HAP-1 (cell line): Measurements from ENCODE around the gene CACNA1A.
A peak's percentile ranks its signal among the peaks of the same experiment; 100 is the strongest.
"Not testable (repeated sequence)": the region's sequence is repeated elsewhere in the genome, so short reads cannot be mapped to it uniquely, and the experiment has no call there.

Experiments used
- DNase-seq, 2 experiments: peaks; one replicate each; pipeline ENCODE4 v3.0.0-alpha.2; 2016 to 2020; ENCODE audit warnings: low spot score in 2 of 2
- H3K27me3 ChIP-seq: fragments of 250-450 bp; sonication (Bioruptor Pico); 2 replicates; pipeline ENCODE4 v1.5.1; 2020; ENCODE audit warnings: low read depth, mild to moderate bottlenecking, moderate library complexity
- H3K36me3 ChIP-seq: fragments of 250-450 bp; sonication (Bioruptor Pico); replicated peaks from 2 replicates; pipeline ENCODE4 v1.5.1; 2020; ENCODE audit warnings: mild to moderate bottlenecking
- H3K4me1 ChIP-seq: fragments of 250-450 bp; sonication (Bioruptor Pico); 2 replicates; pipeline ENCODE4 v1.5.1; 2020; ENCODE audit warnings: mild to moderate bottlenecking
- H3K4me3 ChIP-seq: fragments of 250-450 bp; sonication (Bioruptor Pico); 2 replicates; pipeline ENCODE4 v1.5.1; 2020; ENCODE audit warnings: mild to moderate bottlenecking, moderate library complexity
- H3K9me3 ChIP-seq: fragments of 250-450 bp; sonication (Bioruptor Pico); 2 replicates; pipeline ENCODE4 v1.5.1; 2020; ENCODE audit warnings: mild to moderate bottlenecking, moderate library complexity
- in situ Hi-C: fragments of 300-500 bp; cut with MboI; formaldehyde crosslinking; loops from 3 replicates; pipeline ENCODE4 v1.14.3; 2020; ENCODE audit warnings: low sequenced_read_pairs, inconsistent platforms, mixed read lengths

The CACNA1A gene

DNA sequence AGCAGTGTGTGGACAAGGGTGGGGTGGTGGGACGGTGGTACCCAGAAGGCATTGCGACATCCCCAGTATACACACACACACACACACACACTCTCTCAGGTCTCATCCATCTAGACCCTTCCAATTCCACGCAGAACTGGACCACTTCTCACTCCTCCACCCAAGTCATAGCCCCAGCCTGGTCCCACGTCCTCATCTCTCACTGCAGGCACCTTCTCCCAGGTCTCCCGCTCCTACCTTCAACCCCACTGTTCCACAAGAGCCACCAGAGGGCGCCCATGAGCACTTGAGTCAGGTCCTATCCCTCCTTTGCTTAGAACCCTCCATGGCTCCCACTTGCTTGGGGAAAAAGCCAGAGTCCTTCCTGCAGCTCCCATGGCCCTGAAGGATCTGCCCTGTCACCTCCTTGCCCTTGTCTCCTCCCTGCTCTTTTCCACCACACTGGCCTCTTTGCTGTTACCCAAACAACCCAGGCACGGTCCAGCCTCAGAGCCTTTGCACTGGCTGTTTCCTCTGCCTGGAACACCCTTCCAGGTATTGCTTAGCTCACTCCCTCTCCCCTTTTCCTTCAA is 293.4 kb downstream of the CACNA1A start:
- DNase-seq = peak; percentile 10 to 77
- in situ Hi-C loops = no loop called here
- Histone ChIP-seq H3K27me3 (no peaks in the 10 kb centered on the region), H3K9me3 (no peaks in the 10 kb centered on the region), H3K4me3 (no peak overlapping the region), H3K36me3 (no peaks in the 10 kb centered on the region), H3K4me1 (no peaks in the 10 kb centered on the region)

DNA sequence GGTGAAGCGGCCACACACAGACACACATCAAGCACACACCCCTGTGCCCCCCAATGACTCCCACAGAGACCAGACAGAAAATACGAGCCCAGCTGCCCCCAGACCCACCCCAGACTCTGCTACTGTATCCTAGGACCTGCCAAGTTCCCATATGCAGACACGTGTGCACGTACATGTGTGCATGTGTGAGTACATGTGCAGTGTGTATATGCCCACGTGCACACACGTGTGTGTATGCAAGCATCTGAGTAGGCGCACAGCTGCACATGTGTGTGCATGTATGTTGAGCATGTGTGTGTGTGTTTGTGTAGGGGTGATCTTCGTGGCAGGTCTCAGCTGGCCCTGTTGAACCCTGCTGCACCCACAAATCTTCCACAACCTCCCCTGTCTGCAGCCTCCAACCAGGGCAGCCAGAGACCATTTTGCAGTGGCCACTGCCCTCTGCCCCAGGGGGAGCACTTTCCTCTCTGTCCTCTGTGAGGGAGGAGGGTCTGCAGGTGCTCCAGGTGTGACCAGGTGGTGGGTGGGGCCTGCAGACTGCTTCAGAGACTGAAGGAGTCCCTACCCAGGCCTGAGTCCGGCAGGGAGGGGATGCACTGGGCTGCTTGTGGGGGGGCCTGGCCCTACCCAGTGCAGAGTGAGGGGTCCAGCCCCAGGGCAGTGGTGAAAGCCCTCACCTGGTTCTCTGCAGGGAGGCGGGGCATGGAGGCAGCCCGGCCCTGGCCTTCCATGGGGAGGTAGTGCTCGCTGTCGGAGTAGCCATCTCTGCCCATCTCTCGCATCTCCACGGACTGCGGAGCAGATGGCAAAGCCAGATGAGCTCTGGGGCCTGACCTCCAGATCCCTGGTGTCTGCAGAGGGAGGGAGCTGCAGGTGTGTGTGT is 294.6 kb downstream of the CACNA1A start:
- no peak for DNase-seq
- Histone ChIP-seq H3K9me3 (no peaks in the 10 kb centered on the region), H3K27me3 (no peaks in the 10 kb centered on the region), H3K36me3 (no peaks in the 10 kb centered on the region), H3K4me3 (no peak overlapping the region), H3K4me1 (no peaks in the 10 kb centered on the region)
- in situ Hi-C loops = no loop called here

DNA sequence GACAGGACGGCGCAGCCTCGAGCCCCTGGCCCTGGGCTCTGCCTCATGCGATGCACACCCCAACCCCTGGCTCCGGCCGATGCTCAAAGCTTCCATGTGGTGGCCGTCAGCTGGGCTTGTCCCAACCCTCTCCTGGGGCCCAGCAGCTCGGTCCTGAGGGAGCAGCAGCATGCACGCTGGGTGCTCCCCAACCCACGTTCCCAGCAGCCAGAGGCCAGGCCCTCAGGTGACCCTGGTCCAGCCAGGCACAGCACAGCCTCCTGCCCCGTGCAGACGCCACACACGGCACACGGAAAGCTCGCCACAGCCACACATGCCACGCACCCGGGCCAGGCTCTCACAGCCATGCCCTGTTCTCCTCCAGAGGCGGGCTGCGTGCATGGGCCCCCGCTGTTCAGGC is 295.3 kb downstream of the CACNA1A start:
- in situ Hi-C loops = no loop called here
- H3K9me3 ChIP-seq = no peaks in the 10 kb centered on the region
- no peak overlapping the region for H3K4me3 ChIP-seq
- DNase-seq = no peak
- no peaks in the 10 kb centered on the region for H3K36me3 ChIP-seq
- H3K4me1 ChIP-seq = no peaks in the 10 kb centered on the region
- H3K27me3 ChIP-seq = no peaks in the 10 kb centered on the region

DNA sequence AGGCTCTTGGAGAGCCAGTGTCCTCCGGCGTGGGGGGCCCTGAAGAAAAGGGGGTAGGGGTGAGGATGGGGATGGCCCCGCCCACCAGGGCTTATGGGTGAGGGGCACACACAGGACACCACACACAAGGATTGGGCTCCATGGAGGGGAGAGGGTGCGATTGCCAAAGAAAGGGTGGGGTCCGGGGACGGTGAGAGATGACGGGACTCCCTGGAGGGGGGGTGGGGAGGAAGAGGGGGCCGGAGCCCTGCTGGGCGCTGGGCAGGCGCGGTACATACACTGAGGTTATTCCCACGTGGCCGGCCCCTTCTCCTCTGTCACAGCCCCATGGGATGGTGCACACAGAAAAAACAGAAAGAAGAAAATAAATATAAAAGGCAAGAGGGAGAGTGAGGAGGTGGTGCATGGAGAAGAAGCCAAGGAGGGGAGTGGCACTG is 295.9 kb downstream of the CACNA1A start:
- Histone ChIP-seq H3K9me3 (no peaks in the 10 kb centered on the region), H3K36me3 (no peaks in the 10 kb centered on the region), H3K27me3 (no peaks in the 10 kb centered on the region), H3K4me1 (no peaks in the 10 kb centered on the region), H3K4me3 (no peak overlapping the region)
- no peak for DNase-seq
- in situ Hi-C loops = no loop called here

DNA sequence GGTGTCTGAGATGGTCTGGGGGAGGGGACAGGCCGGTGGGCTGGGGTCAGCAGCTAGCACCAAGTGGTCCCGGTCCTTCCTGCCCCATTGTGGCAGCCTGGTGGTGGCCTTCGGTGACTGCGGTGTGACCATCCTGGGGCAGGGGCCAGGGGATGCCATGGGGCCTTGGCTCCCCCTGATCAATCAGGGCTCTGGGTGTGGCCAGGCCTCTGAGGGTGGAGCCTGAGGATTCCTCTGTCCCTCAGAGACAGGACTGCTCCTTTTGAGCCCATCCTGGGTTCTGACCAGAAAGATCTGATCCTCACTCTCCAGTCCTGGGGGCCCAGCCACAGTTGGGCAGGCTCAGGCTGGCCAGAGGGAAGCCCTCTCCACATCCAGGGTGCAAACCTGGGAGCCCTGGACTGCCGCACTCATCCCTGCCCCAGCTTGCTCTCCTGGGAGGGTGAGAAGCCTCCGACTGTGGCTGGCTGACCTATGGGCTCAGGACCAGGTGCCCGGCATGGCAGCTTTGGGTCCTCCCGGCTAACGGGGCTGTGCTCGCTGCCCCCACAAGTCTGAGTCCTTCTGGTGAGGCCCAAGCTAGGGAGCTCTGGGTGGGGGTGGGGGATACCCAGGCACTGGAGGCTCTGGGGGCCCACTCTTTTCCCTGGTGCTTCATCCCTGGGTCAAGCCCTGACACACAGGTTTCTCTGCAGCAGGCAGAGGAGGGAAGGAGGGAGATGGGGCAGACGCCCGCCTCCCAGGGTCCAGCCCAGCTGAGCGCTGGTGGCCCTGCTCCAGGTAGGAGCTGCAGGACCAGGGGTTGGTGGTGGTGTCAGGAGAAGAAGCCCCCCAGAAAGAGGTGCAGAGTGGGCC is 296.6 kb downstream of the CACNA1A start:
- DNase-seq = no peak
- H3K4me3 ChIP-seq = no peak overlapping the region
- no peaks in the 10 kb centered on the region for H3K4me1 ChIP-seq
- no peaks in the 10 kb centered on the region for H3K9me3 ChIP-seq
- no peaks in the 10 kb centered on the region for H3K27me3 ChIP-seq
- in situ Hi-C loops = no loop called here
- no peaks in the 10 kb centered on the region for H3K36me3 ChIP-seq

DNA sequence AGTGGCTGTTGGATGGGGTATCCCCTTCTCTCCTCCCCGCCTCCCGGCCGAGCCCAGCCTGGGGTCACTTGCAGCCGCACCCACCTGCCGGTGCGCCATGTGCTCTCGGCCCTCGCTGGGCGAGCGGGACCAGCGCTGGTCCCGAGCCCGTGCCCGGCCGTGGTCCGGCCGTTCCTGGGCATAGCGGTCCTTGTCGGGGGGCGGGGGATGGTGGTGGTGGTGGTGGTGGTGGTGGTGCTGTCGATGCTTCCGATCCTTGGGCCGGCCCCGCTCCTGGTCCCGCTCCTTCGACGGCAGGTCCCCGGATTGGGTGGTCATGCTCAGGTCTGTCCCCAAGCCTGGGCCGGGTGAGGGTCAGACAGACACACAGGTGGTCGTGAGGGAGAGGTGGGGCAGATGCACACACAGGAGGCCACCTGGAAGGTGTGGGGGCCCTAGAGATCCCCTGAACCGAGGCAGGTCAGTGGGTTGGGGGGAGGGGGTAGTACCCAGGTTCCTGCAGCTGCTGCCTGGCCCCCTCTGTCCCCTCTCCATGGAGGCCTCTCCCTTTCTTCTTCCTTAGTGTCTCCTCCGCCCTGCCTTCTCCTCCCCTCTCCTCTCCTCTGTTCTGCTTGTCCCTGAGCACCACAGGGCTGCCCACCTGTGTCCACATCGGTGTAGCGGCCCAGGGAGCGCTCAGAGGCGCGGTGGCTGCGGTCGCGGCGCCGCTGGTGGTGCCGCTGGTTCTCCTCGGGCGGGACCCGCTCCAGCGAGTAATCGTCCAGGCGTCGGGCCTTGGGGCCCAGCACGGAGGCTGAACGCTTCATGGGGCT is 297.4 kb downstream of the CACNA1A start:
- Histone ChIP-seq H3K4me1 (no peaks in the 10 kb centered on the region), H3K27me3 (no peaks in the 10 kb centered on the region), H3K36me3 (no peaks in the 10 kb centered on the region), H3K9me3 (no peaks in the 10 kb centered on the region), H3K4me3 (no peak overlapping the region)
- no peak for DNase-seq
- in situ Hi-C loops = no loop called here

DNA sequence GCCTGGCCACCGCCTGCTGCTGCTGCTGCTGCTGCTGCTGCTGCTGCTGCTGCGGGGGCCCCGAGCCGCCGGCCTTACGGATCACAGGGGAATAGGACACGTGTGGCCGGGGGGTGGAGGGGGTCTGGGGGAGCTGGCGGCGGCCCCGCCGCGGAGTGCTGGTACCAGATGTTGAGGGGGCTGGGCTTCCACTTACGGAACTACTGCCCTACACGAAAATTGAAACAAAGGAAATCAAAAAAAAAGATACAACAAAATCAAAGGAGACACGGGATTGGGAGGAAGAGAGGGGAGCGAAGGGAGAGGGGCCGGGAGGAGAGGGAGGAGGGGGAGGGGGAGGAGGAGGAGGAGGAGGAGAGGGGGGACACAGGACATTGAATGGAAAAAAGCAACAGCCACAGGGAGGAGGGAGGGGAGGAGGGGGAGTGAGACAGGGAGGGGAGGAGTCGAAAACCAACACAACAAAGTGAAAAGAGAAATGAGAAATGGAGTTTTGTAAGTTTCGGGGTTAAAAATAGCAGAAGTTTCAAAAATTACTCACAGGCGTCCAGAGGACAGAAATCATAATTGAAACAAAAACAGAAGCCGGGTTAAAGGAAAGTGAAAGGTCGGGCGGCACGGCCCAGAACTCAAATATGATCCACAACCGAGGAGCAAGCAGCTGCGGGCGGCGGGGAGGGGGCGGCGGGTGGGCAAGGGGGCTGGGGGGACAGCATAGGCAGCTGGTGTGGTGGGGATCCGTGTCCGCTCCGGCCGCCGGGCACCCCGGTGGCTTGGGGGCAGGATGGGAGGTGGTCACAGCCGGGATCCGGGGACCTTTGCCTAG is 298.2 kb downstream of the CACNA1A start:
- no peaks in the 10 kb centered on the region for H3K9me3 ChIP-seq
- H3K27me3 ChIP-seq = no peaks in the 10 kb centered on the region
- H3K36me3 ChIP-seq = no peaks in the 10 kb centered on the region
- H3K4me1 ChIP-seq = no peaks in the 10 kb centered on the region
- DNase-seq = no peak
- in situ Hi-C loops = no loop called here
- no peak overlapping the region for H3K4me3 ChIP-seq

DNA sequence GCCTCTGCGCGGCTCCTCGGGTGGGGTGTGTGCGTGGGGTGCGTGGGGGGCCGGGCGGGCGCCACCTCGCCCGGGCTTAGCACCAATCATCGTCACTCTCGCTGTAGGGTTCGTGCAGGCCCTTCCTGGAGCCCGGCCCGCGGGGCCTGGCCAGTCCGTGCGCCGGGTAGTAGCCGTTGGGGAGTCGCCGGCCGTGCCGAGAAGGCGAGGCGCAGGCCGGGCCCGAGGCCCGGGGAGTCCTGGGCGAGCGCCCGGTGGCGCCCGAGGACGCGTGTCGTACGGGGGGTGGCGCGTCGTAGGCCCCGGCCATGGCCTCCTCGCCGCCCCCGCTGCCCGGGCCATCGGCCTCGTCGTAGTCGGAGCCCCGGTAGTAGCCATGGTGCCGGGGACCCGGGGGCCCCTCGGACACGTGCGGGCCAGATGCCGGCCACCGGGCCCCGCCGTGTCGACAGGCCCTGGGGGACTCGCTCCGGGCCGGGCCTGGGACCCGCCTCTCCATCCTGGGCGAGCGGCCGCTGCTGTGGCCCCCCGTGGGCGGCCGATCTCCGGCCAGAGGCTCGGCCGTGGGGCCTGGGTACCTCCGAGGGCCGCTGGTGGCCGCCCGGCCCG is 298.9 kb downstream of the CACNA1A start:
- in situ Hi-C loops = no loop called here
- no peaks in the 10 kb centered on the region for H3K27me3 ChIP-seq
- no peak for DNase-seq
- H3K4me1 ChIP-seq = no peaks in the 10 kb centered on the region
- H3K36me3 ChIP-seq = no peaks in the 10 kb centered on the region
- H3K9me3 ChIP-seq = no peaks in the 10 kb centered on the region
- H3K4me3 ChIP-seq = no peak overlapping the region

DNA sequence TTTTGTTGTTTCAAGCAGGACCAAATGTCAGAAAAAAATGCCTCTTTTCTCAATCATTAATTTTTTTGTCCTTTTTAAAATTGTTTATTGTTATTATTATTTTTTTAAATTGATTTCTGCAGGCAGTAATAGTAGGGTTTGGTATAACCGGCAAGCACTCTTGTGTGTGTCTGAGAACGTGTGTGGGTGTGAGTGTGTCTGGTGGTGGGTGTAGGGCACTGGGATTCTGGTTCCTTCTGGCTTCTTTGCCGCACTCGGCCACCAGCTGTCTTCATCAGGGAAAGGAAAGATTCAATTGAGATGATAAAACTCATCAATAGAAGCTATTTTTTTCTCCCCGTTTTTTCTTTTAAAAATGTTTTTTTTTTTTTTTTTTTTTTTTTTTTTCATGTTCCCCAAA is 299.7 kb downstream of the CACNA1A start:
- Histone ChIP-seq H3K9me3 (no peaks in the 10 kb centered on the region), H3K4me3 (no peak overlapping the region), H3K27me3 (no peaks in the 10 kb centered on the region), H3K4me1 (no peaks in the 10 kb centered on the region), H3K36me3 (no peaks in the 10 kb centered on the region)
- in situ Hi-C loops = no loop called here
- no peak for DNase-seq

DNA sequence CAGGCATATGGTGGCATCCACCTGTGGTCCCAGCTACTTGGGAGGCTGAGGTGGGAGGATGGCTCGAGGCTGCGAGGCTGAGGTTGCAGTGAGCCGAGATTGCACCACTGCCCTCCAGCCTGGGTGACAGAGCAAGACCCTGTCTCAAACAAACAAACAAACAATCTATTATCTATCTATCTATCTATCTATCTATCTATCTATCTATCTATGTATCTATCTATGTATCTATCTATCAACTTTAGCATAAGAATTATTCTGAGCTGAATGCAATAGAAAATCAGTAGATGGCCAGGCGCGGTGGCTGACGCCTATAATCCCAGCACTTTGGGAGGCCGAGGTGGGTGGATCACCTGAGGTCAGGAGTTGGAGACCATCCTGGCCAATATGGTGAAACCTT is 304.2 kb downstream of the CACNA1A start:
- H3K9me3 ChIP-seq, H3K4me1 ChIP-seq, H3K36me3 ChIP-seq, H3K4me3 ChIP-seq, DNase-seq, H3K27me3 ChIP-seq, in situ Hi-C loops: not testable (repeated sequence)

DNA sequence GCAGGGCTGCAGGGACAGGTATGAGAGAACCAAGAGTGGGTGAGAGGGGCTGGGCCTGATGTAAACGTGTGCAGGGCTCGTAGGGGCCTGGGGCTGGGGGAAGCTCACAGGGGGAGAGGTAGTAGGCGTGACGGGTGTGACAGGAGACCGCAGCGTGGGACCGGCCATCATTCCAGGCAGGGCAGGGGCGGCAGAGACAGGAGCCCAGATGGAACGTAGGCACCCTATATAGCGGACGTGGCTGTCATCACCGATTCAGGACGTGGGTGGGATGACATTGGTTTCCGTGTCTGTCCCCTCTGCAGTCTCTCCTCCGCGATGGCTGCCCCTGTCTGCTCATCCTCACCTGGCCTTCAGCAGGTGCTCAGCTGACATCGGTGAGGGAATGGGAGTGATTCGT is 307.6 kb downstream of the CACNA1A start:
- Histone ChIP-seq H3K27me3 (no peaks in the 10 kb centered on the region), H3K4me1 (no peaks in the 10 kb centered on the region), H3K36me3 (no peaks in the 10 kb centered on the region), H3K4me3 (no peak overlapping the region), H3K9me3 (no peaks in the 10 kb centered on the region)
- no peak for DNase-seq
- in situ Hi-C loops = no loop called here

DNA sequence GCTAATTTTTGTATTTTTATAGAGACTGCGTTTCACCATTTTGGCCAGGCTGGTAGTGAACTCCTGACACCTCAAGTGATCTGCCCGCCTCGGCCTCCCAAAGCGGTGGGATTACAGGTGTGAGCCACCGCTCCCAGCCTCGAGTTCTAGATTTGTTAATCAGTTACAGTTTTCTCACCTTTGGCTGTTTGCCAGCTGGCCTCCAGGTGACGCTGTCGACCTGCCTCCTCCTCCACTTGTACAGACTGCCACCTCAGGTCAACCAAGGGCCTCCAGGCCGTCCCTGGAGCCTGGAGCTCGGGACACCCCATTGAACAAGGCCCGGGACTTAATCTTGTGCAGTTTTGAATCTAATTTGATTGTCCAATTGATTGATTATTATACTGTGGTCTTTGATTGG is 310.6 kb downstream of the CACNA1A start:
- no peaks in the 10 kb centered on the region for H3K4me1 ChIP-seq
- H3K4me3 ChIP-seq = no peak overlapping the region
- H3K9me3 ChIP-seq = no peaks in the 10 kb centered on the region
- DNase-seq = peak in 1 of 2 experiments; percentile 50
- in situ Hi-C loops = no loop called here
- H3K36me3 ChIP-seq = no peaks in the 10 kb centered on the region
- no peaks in the 10 kb centered on the region for H3K27me3 ChIP-seq
